Measurements from ENCODE around the gene MUC15. TPM values are rescaled to one million over a fixed set of nuclear protein-coding genes. Genes with fewer than 3 reads are reported as not detected.

The MUC15 gene
- total and polyA plus RNA-seq, 2 of the 8 experiments (the other 6 are each of a cell fraction or from before 2014, with no cell fraction given): not detected

- H3K23ac ChIP-seq (ENCODE audit: insufficient read length): no peak overlapping the region
- no peaks in the 10 kb centered on the region for H3K79me2 ChIP-seq (ENCODE audit: control insufficient read depth in 1 of 2, insufficient read depth in 2 of 2, low read length in 2 of 2)
- no peak overlapping the region for H3K4me2 ChIP-seq (ENCODE audit: insufficient read depth in 1 of 2, low read depth in 2 of 2, low read length in 2 of 2)
- no peaks in the 10 kb centered on the region for H3K27me3 ChIP-seq (replicated peaks in 1 of 4; ENCODE audit: control insufficient read depth in 3 of 4, extremely low read depth in 1 of 4, insufficient read depth in 3 of 4, low read length in 3 of 4)
- H3K14ac ChIP-seq (ENCODE audit: insufficient read length): no peak overlapping the region
- H4K5ac ChIP-seq (ENCODE audit: insufficient read length, low read depth, low read length): no peak overlapping the region
- DNase-seq (ENCODE audit: low read depth in 1 of 2, low spot score in 2 of 2): no peak
- no peaks in the 10 kb centered on the region for H3K36me3 ChIP-seq (ENCODE audit: control insufficient read depth in 2 of 4, insufficient read depth in 4 of 4, low read length in 3 of 4)
- no peaks in the 10 kb centered on the region for H4K20me1 ChIP-seq (replicated peaks in 1 of 2; ENCODE audit: control insufficient read depth in 1 of 2, insufficient read depth in 2 of 2, low read length in 2 of 2)
- CTCF ChIA-PET (ENCODE audit: partially characterized antibody): no interaction called here
- H4K91ac ChIP-seq (replicated peaks; ENCODE audit: insufficient read length, low read length): no peak overlapping the region
- H2BK120ac ChIP-seq (replicated peaks; ENCODE audit: low read depth, low read length): no peak overlapping the region
- no peak overlapping the region for H3K4ac ChIP-seq (replicated peaks; ENCODE audit: insufficient read length, low read depth, low read length)
- no peak overlapping the region for H2BK15ac ChIP-seq (ENCODE audit: low read length)
- no peak overlapping the region for H3K9ac ChIP-seq (replicated peaks in 1 of 4; ENCODE audit: extremely low read depth in 1 of 4, low read depth in 3 of 4, low read length in 3 of 4)
- no peak overlapping the region for H2AFZ ChIP-seq (ENCODE audit: low read length)
- H3K23me2 ChIP-seq (ENCODE audit: low read depth, low read length): no peaks in the 10 kb centered on the region
- no peak overlapping the region for H3K27ac ChIP-seq (ENCODE audit: low read depth, low read length)
- no peak overlapping the region for H4K8ac ChIP-seq (ENCODE audit: extremely low read depth, insufficient read depth, low read length)
- no peaks in the 10 kb centered on the region for H3K9me3 ChIP-seq (ENCODE audit: insufficient read depth in 2 of 2, low read depth in 1 of 2, low read length in 1 of 2)
- H3K79me1 ChIP-seq (ENCODE audit: low read depth, low read length): no peaks in the 10 kb centered on the region
- no peak overlapping the region for H2BK20ac ChIP-seq (ENCODE audit: low read length)
- no peak overlapping the region for H2BK5ac ChIP-seq (ENCODE audit: low read depth, low read length)
- POLR2A ChIA-PET (ENCODE audit: partially characterized antibody): no interaction called here
- H3K18ac ChIP-seq (ENCODE audit: extremely low read depth, low read length): no peak overlapping the region
- no peak overlapping the region for H3K4me3 ChIP-seq (ENCODE audit: extremely low read depth in 1 of 4, insufficient read depth in 2 of 4, low read depth in 3 of 4, low read length in 4 of 4)
- FAIRE-seq: no peak
- H3K4me1 ChIP-seq (replicated peaks in 1 of 4; ENCODE audit: control insufficient read depth in 3 of 4, insufficient read depth in 4 of 4, low read length in 3 of 4): no peaks in the 10 kb centered on the region
- H2BK12ac ChIP-seq (ENCODE audit: low read depth, low read length): no peak overlapping the region
- H2AK5ac ChIP-seq (ENCODE audit: low read depth, low read length): no peak overlapping the region
- WGBS, 2 experiments (ENCODE audit: extremely low coverage in 1 of 2, insufficient coverage in 1 of 2, insufficient read length in 1 of 2, insufficient replicate concordance in 2 of 2, low coverage in 1 of 2, low lambda C conversion rate in 2 of 2, missing lambda C conversion rate in 1 of 2): 82% methylated on average over 2 of the region's 2 CpGs; no CpG with 5 or more reads in 1 of the 2 experiments
- no peak overlapping the region for H3K56ac ChIP-seq (replicated peaks; ENCODE audit: insufficient read length, low read depth, low read length)
- TF ChIP-seq USF2 (IDR thresholded peaks at IDR 0.05; ENCODE audit: low read length): no peak
- TF ChIP-seq SP1 (IDR thresholded peaks at IDR 0.05; ENCODE audit: low read depth, low read length): no peak
- TF ChIP-seq EP300 (IDR thresholded peaks at IDR 0.05; ENCODE audit: borderline replicate concordance in 1 of 2, low read depth in 2 of 2, low read length in 2 of 2): no peak
- TF ChIP-seq TEAD4 (IDR thresholded peaks at IDR 0.05; ENCODE audit: low read depth, low read length): no peak
- no peak for TF ChIP-seq PHF8 (conservative IDR thresholded peaks at IDR 0.05; ENCODE audit: low read depth, low read length)
- no peak for TF ChIP-seq SIX5 (IDR thresholded peaks at IDR 0.05; ENCODE audit: low read depth, low read length)
- no peak for TF ChIP-seq BACH1 (IDR thresholded peaks at IDR 0.05; ENCODE audit: low read length)
- no peak for TF ChIP-seq RXRA (IDR thresholded peaks at IDR 0.05; ENCODE audit: insufficient read depth, low read depth, low read length)
- no peak for TF ChIP-seq CHD2 (IDR thresholded peaks at IDR 0.05; ENCODE audit: low read length)
- no peak for TF ChIP-seq CREB1 (IDR thresholded peaks at IDR 0.05)
- no peak for TF ChIP-seq NRF1 (IDR thresholded peaks at IDR 0.05; ENCODE audit: low read depth, low read length)
- no peak for TF ChIP-seq ASH2L (IDR thresholded peaks at IDR 0.05; ENCODE audit: low read length)
- no peak for TF ChIP-seq TAF7 (optimal IDR thresholded peaks at IDR 0.05; ENCODE audit: borderline replicate concordance, low read depth, low read length)
- no peak for TF ChIP-seq POU5F1 (IDR thresholded peaks at IDR 0.05; ENCODE audit: low read depth, low read length)
- TF ChIP-seq SIN3A (conservative IDR thresholded peaks at IDR 0.05 in 1 of 2, IDR thresholded peaks at IDR 0.05 in 1 of 2; ENCODE audit: low read depth in 1 of 2, low read length in 2 of 2): no peak
These were observed 18.9 kb downstream of the MUC15 start for GRCh38 chr11:26553182-26553581.
